Stimulated activated CD8-positive, alpha-beta memory T cell treated with anti-CD3 and anti-CD28 coated beads, Interleukin-15, amount 100 ng/mL, for 1 hour (primary cell): Measurements from ENCODE around the gene BID.

ENCODE experiments used
- DNase-seq: peaks from one replicate; pipeline ENCODE4 v3.0.0-alpha.2; 2020; ENCODE audit warnings: low read depth

The BID gene

GRCh38 chr22:17803609-17804270 lies 29.5 kb upstream of the BID start:
- DNase-seq = no peak

- DNase-seq = no peak
Observed at GRCh38 chr22:17802822-17803221, 28.6 kb upstream of the BID start.

- no peak for DNase-seq
Observed at GRCh38 chr22:17802411-17802810, 28.1 kb upstream of the BID start.

GRCh38 chr22:17797721-17798559 lies 23.7 kb upstream of the BID start:
- no peak for DNase-seq

- DNase-seq = no peak
Observed at GRCh38 chr22:17796695-17797094, 22.4 kb upstream of the BID start.

GRCh38 chr22:17795661-17796548 lies 21.6 kb upstream of the BID start:
- DNase-seq = no peak

GRCh38 chr22:17794726-17795542 lies 20.7 kb upstream of the BID start:
- no peak for DNase-seq

- no peak for DNase-seq
Observed at GRCh38 chr22:17792854-17793434, 18.7 kb upstream of the BID start.

GRCh38 chr22:17792299-17792698 lies 18.0 kb upstream of the BID start:
- no peak for DNase-seq

- no peak for DNase-seq
Observed at GRCh38 chr22:17791196-17791595, 16.9 kb upstream of the BID start.

GRCh38 chr22:17789379-17790200 lies 15.3 kb upstream of the BID start:
- DNase-seq = no peak

GRCh38 chr22:17788528-17789378 lies 14.5 kb upstream of the BID start:
- DNase-seq = no peak

- no peak for DNase-seq
Observed at GRCh38 chr22:17787716-17788330, 13.6 kb upstream of the BID start.

- DNase-seq = no peak
Observed at GRCh38 chr22:17787241-17787640, 13.0 kb upstream of the BID start.

GRCh38 chr22:17786435-17787161 lies 12.3 kb upstream of the BID start:
- DNase-seq = no peak

- peak; percentile 55 for DNase-seq
Observed at GRCh38 chr22:17785185-17786184, 11.2 kb upstream of the BID start.

- DNase-seq = no peak
Observed at GRCh38 chr22:17784776-17785175, 10.5 kb upstream of the BID start.
